GM12873 (cell line): ENCODE measurements around the gene SAP30BP.

Experiments
- CTCF ChIP-seq: IDR thresholded peaks from 2 replicates; pipeline ENCODE4 v1.5.1; 2012; ENCODE audit warnings: low read depth, mild to moderate bottlenecking, moderate library complexity, low read length, control low read depth; ENCODE audit not compliant: insufficient read depth; ENCODE audit errors: missing control alignments

Gene SAP30BP

DNA sequence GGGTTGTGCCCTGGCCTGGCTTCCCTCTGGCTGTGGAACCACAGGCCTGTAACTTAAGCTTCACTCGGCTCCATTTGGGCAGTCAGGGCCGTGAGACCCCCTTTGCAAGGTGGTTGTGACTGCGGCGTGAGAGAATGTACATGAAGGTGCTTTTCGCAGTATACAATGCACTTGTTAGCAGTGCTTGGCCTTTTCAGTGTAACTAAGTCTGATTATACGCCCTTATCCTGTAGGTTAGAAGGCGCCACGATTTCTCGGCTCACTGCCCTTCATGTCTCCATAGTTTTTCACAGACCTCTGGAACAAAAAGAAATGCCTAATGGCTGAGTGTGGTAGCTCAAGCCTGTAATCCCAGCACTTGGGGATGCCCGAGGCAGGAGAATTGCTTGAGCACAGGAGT, 13.3 kb downstream of the SAP30BP start:
- no peak for TF ChIP-seq CTCF

DNA sequence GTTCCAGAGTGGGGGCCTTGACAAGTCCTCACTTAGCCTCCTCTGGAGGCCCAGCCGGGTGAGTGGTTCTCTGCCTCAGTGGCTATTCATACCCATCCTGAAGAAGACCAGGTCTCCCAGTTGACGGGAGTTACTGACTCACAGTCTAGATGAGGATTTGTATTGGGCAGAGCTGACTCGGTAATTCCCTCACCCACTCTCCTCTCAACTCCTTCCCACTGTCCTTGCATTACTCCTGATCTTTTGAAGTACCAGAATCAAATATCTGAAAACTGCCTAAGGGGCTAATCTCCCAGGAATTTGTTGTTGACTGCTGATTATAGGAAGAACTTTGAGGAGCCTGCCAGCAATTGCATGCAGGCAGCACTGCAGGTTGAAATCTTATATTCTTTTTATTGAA, 14.2 kb downstream of the SAP30BP start:
- TF ChIP-seq CTCF, result no peak

GRCh38 chr17:75683583-75683982, 16.4 kb downstream of the SAP30BP start:
- TF ChIP-seq CTCF, result no peak

DNA sequence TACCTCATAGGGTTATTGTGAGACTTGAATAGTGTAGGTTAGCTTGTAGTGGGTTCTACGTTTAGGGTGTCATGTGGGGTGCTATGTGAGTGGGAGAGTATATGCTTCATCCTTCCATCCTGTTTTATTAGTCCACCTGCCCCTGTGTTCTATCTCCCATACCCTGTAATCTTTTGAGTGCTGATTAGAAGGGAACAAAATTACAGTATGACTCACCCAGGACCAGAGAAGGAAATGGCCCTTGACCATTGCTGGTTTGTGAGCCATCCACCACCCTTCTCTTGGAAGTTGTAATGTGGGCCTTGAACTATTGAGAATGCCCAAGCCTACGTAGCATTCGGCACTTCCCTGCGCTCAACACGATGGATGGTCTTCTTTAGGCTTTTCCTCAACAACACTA, 17.1 kb downstream of the SAP30BP start:
- no peak for TF ChIP-seq CTCF

GRCh38 chr17:75684924-75685323, 17.8 kb downstream of the SAP30BP start:
- no peak for TF ChIP-seq CTCF

DNA sequence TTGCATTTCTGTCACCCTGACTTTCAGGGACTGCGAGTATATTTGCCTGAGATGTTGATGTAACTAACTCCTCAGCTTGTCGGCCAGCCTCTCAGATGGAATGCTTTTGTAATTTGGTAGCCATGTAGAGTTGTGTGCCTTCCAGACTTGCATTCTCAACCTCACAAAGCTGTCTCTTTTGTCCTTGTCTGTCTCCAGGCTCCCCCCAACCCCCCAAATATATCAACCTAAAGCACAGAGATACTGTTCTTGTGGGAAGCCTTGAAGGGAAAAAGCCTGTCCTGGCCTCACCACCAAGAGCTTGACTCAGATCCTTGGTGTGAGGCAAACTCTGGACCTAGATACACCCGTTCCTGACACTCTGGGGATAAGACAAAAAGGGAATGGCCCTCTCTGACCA, 18.4 kb downstream of the SAP30BP start:
- TF ChIP-seq CTCF, result no peak

DNA sequence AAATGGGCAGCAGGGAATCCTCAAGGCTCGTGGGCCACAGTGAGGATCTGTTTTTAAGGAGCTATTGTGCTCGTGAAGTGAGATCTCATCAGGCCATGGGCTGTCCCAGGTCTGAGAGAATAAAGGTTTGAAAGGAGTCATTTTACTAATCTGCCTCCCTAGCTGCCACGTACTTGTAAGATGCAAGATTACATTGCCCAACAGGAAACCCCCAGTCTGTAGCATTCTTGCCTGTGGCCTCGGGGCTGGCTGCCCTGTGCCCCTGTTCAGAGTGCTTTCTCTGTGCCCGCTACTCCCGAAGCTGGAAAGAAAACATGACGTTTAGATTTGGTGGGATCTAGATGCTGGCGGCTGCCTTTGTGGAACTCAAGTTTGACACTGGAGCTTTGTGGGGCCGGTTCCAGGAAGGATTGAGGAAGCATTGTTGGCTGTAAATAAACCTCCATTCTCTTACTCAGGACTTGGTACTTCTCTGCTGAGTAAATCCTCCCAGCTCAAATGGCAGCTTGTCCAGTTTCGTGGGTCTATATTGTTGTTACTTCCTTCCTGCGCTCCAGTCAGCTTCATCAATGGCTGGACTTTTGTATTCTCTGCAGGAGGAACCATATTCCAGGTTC, 21.2 kb downstream of the SAP30BP start:
- TF ChIP-seq CTCF, result no peak
